IPS DF 4.7 (cell line): Measurements from ENCODE around the gene SYNE4.
"Not testable (repeated sequence)": the region's sequence is repeated elsewhere in the genome, so short reads cannot be mapped to it uniquely, and the experiment has no call there.

Source experiments
- DNase-seq: peaks from one replicate; pipeline ENCODE4 v3.0.0-alpha.2; 2013; ENCODE audit warnings: low spot score; ENCODE audit errors: extremely low read depth

The SYNE4 gene

GRCh38 chr19:35990771-35991730 lies 17.6 kb downstream of the SYNE4 start:
- DNase-seq = no peak

GRCh38 chr19:35990156-35990555 lies 18.5 kb downstream of the SYNE4 start:
- DNase-seq = no peak

GRCh38 chr19:35988824-35989223 lies 19.8 kb downstream of the SYNE4 start:
- DNase-seq = no peak

- DNase-seq = no peak
These were observed 21.1 kb downstream of the SYNE4 start for GRCh38 chr19:35987571-35987896.

GRCh38 chr19:35986664-35987570 lies 21.7 kb downstream of the SYNE4 start:
- no peak for DNase-seq

GRCh38 chr19:35986111-35986510 lies 22.5 kb downstream of the SYNE4 start:
- DNase-seq = no peak

- no peak for DNase-seq
These were observed 25.4 kb downstream of the SYNE4 start for GRCh38 chr19:35983177-35983576.

GRCh38 chr19:35980997-35981396 lies 27.6 kb downstream of the SYNE4 start:
- not testable (repeated sequence) for DNase-seq

- no peak for DNase-seq
These were observed 29.7 kb downstream of the SYNE4 start for GRCh38 chr19:35978832-35979365.

GRCh38 chr19:35978271-35978670 lies 30.3 kb downstream of the SYNE4 start:
- DNase-seq = no peak

- no peak for DNase-seq
These were observed 31.0 kb downstream of the SYNE4 start for GRCh38 chr19:35977446-35978222.

GRCh38 chr19:35975608-35976214 lies 32.9 kb downstream of the SYNE4 start:
- DNase-seq = no peak

GRCh38 chr19:35973487-35973886 lies 35.1 kb downstream of the SYNE4 start:
- no peak for DNase-seq

GRCh38 chr19:35966771-35967170 lies 41.8 kb downstream of the SYNE4 start:
- no peak for DNase-seq

- DNase-seq = no peak
These were observed 45.1 kb downstream of the SYNE4 start for GRCh38 chr19:35963514-35963913.

- no peak for DNase-seq
These were observed 48.1 kb downstream of the SYNE4 start for GRCh38 chr19:35960432-35960972.

- DNase-seq = no peak
These were observed 48.7 kb downstream of the SYNE4 start for GRCh38 chr19:35959968-35960320.

- DNase-seq = no peak
These were observed 49.3 kb downstream of the SYNE4 start for GRCh38 chr19:35959040-35959967.

- no peak for DNase-seq
These were observed 50.0 kb downstream of the SYNE4 start for GRCh38 chr19:35958660-35959039.
